GM13977 (cell line): ENCODE results near the gene SERPINA4.

Experiments
- DNase-seq: peaks from one replicate; pipeline ENCODE4 v3.0.0; 2012; ENCODE audit warnings: low spot score
- in situ Hi-C: fragments of 300-500 bp; cut with MboI; formaldehyde crosslinking; loops from one replicate; pipeline ENCODE4 v1.12.0; 2022; ENCODE audit warnings: low sequenced_read_pairs, low pct_unique_long_range_greater_than_20kb, mixed read lengths, inconsistent platforms; ENCODE audit not compliant: unreplicated experiment
- TF ChIP-seq, protein P1 (sequence below): IDR thresholded peaks from 2 replicates; pipeline ENCODE4 v1.5.1; 2012; ENCODE audit warnings: mild to moderate bottlenecking, control low read depth; ENCODE audit not compliant: insufficient read depth; ENCODE audit errors: extremely low read depth, missing control alignments

The SERPINA4 gene

DNA sequence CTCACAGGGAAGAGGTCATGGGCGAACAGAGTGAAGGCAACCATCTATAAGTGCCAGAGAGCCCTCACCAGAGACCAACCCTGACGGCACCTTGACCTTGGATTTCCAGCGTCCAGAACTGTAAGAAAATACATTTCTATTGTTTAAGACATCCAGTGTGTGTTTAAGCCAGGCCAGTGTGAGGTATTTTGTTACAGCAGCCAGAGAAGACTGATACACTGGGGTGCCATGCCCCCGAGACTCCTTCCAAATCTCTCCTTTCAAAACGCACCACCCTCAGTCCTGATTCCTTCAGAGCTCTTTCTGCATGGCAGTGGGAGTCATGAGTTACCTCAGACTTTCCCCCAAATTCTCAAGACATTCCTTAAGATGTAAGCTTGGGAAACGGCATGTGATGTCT is 17.5 kb downstream of the SERPINA4 start:
- in situ Hi-C loops = no loop called here
- TF ChIP-seq, protein P1, sequence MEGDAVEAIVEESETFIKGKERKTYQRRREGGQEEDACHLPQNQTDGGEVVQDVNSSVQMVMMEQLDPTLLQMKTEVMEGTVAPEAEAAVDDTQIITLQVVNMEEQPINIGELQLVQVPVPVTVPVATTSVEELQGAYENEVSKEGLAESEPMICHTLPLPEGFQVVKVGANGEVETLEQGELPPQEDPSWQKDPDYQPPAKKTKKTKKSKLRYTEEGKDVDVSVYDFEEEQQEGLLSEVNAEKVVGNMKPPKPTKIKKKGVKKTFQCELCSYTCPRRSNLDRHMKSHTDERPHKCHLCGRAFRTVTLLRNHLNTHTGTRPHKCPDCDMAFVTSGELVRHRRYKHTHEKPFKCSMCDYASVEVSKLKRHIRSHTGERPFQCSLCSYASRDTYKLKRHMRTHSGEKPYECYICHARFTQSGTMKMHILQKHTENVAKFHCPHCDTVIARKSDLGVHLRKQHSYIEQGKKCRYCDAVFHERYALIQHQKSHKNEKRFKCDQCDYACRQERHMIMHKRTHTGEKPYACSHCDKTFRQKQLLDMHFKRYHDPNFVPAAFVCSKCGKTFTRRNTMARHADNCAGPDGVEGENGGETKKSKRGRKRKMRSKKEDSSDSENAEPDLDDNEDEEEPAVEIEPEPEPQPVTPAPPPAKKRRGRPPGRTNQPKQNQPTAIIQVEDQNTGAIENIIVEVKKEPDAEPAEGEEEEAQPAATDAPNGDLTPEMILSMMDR = no peak
- DNase-seq = no peak

DNA sequence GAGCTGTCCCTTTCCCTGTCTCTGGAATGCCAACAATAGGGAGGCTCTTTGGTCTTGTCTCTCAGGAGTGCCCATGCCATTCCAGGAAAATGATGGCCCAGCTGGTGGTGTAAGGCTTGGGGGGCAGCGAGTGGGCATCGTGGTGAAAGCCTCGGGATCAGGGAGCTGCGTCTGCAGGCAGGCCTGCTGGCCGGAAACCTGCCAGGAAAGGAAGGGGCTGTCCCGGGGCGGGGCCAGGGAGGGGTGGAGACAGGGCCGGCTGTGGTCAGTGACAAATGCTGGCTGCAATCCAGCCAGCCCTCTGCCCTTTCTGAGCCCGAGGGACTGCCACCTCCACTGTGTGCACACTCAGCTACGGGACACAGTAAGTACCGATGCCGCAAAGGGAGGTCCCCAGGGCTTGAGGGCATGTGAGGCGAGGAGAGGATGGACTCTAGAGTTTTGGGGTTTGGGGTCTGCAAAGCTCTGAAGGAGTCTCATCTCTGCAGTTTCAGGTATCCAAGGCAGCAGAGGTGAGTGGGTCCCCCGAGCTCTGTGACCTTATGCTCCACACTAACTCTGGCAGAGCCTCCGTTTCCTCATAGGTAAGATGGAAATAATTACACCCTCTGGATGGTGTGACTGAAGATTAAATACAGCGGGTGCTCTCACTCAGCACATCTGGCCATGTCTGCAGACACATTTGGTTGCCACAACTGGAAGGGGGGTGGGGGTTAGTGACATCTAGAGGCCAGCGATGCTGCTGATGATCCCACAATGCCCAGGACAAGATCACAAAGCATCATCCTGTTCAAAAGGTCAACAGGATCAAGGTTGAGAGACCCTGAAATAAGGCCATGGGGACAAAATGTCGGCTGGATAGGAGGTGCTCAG is 20.1 kb downstream of the SERPINA4 start, which contains the start of gene SERPINA5:
Gene SERPINA5, plus strand, starts transcription at position 300 of the 873 bp plus-strand sequence. CDS start 5,937 bp downstream, outside the sequence.
- DNase-seq = no peak
- in situ Hi-C loops = no loop called here
- TF ChIP-seq, protein P1 = no peak

DNA sequence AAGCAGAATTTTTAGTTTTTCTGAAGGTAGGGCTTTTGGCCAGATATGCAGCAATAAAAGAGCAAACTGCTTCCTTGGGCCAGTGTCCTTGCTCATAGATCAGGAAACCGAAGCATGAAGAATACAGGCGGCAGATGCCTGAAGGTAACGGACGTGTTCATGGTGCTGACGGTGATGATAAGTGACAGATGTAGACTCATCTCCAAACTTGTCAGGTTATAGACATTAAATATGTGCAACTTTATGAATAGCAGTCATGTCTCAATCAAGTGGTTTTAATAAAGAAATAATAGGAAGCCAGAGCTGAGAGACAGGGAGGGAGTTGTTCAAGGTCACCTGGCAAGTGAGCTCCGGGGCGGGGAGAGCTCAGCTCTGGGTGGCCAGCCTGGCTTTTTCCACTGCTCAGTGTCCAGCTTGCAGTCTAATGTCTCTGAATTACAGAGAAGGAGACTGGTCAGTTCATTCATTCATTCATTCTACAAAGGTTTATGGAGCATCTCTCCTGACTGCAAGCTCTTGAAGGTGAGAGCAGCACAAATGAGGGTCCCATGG is 21.0 kb downstream of the SERPINA4 start:
- in situ Hi-C loops = no loop called here
- no peak for DNase-seq
- TF ChIP-seq, protein P1 = no peak

DNA sequence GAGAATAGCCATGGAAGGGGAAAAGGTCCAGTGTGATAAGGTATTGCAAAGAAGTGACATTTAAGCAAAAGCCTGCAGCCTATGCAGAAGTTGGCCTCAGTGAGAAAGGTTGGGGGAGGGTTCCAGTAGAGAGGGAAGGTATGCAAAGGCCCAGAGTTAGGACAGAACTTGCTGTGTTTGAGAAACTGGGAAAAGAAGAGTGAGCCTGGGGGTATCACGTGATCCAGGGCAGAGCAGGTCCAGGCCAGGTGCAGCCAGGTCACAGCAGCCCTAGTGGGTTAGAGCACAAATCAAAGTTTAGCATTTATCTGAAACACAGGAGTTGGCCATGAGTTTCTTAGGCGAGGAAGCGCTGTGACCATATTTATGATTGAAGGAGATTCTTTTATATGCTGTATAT is 21.6 kb downstream of the SERPINA4 start:
- DNase-seq = no peak
- in situ Hi-C loops = no loop called here
- TF ChIP-seq, protein P1 = no peak

DNA sequence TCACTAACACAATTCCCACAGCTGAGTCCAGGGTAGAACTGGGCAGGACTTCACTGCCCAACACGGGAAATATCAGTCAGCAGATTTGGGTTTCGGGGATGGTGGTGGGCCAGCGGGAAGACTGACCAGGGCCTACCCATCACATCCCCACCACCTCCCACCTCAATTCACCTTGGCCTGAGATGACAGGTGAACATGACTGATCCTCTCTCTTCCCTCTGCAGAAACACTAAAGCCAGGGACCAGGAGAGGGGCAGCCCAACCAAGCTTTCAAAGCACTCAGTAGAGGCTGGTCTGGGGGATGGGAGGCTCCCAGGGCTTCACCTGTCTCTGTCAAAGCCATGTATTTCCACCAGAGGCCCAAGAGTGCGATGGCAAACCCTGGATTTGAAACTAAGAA is 22.3 kb downstream of the SERPINA4 start:
- TF ChIP-seq, protein P1 = no peak
- in situ Hi-C loops = no loop called here
- DNase-seq = no peak

DNA sequence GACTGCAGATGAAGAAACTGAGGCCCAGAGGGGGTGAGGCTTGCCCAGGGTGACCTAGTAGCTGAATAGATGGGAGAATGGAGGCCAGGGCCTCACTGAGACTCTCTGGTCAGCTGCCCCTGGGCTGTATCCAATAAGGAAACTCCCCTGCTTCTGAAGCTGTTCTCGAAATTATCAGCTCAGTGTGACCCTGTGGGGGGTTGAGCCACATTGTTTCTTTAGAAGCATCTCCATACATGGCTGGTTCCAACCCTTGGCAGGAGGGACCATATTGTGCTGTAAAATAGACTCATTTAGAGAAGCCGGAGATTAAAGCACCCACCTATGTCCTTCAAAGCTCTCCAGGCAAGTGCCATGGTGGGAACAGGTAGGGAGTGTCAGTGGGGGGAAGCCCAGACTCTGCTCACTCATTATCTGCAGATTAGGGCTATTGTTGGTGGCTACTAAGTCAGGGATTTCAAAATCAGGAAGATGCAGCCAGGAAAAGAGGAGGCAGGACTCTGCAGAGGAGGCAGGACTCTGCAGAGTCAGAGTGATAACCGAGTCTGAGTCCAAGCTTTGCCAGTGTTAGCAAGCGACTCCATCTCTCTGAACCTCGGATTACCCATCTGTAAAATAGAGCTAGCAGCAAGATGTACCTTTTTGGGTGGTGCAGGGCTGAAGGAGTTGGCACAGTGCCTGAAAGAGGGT is 23.5 kb downstream of the SERPINA4 start:
- TF ChIP-seq, protein P1 = no peak
- DNase-seq = no peak
- in situ Hi-C loops = no loop called here
